Hematopoietic multipotent progenitor cell (in vitro differentiated cells): ENCODE measurements around the gene ZNF398. TPM values are rescaled to one million over a fixed set of nuclear protein-coding genes. Genes with fewer than 3 reads are reported as not detected.

Source experiments
- DNase-seq, 3 donors: peaks; one replicate each; pipeline ENCODE4 v3.0.0-alpha.2; 2011 to 2015; ENCODE audit warnings: low read depth in 2 of 3, low spot score in 2 of 3
- total RNA-seq: library from RNA; depleted of rRNA; stranded (reverse); fragments of >200 nt; gene quantifications from one replicate; pipeline ENCODE4 v1.2.3, GENCODE V29; 2012

ZNF398 gene
- total RNA-seq, 1 donor, result 12.9 TPM

DNA sequence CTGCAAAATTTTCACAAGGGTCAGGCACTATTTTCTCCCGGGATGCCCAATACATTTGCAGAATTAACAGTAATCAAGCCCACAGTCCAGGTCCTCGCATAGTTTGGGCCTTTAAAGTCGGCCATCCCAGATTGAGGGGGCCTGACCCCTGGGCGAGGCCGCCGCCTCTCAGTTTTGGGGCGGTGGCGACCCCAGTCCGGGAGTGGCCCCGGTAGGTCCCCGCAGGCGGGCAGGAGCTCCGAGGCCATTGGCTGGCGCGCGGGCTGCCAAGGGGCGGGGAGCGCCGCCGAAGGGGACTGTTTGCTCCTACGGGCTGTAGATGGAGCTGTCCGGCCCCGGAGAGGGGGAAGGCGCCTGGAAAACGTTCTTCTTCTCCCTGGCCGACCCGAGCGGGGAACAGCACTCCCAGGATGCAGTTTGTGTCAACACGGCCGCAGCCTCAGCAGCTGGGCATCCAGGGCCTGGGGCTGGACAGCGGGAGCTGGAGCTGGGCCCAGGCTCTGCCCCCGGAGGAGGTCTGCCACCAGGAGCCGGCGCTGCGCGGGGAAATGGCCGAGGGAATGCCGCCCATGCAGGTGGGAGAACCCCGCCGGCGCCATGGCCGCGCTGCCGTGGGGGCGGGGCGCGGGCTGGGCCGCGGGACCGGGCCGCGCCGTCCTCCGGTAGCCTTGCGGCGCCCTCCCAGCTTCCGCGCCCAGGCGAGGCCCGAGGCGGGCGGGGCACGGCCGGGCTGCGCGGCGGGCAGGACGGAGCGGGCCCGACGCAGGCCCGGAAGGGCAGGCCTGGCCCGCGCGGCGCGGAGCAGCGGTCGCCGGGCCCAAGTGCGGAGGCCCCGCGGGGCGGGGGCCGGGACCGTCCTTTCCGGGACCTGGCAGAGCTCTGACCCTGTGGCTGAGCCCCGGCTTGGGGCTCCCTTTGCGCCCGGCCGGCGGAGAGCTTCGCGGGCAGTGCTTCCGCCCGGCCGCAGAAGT is 48.2 kb downstream of the ZNF398 start, which contains the start of gene ZNF282:
Gene ZNF282, plus strand, starts transcription at position 367 of the 971 bp plus-strand sequence. Its CDS starts 44 bp downstream, at position 411.
- peak; percentile 52 to 81 (median 76) for DNase-seq

DNA sequence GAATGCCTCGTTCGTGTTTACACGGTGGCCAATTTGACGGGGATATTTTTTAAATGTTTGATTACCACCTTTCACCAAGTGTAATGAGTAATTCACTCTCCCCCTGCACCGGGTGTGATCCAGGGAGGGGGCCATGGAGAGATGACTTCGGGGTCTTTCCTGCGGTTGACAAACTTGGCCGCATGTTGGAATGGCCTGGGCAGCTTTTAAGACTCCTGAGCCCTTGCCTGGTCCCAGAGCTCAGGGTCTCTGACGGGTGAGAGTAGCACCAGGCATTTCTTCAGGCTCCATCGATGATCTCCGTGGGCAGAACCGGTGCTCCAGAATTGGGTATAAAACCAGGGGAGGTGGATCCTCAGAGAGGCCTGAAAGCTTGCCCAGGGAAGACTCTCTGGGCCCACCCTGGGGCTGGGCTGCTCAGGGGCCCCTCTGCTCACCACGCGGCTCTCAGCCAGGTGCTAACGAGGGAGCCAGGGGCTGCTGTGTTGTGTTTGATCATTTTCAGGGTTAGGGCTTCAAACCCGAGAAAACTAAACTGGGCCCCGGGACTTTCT is 49.0 kb downstream of the ZNF398 start:
- DNase-seq, result peak in 1 of 3 donors; percentile 8

DNA sequence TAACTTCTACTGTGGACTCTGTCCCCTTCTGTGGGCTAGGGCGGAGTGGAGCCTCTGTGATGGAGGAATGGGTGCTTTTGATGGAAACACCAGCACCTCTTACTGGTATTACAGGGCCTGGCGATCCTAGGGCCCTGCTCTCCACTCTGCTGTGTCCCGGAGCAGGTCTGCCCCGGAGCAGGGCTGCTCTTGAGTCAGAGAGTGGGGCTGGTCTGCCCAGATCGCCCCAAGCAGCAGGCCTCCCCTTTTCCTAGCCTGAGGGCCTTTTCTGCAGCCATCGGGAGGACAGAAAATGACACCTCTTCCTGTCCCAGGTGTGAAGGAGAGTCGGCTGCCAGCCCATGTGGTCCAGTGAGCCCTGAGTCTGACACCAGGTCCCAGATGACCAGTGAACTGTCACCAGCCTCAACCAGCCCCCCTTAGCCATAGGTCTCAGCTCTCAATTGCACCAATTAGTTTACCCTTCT is 49.5 kb downstream of the ZNF398 start:
- DNase-seq, result no peak

DNA sequence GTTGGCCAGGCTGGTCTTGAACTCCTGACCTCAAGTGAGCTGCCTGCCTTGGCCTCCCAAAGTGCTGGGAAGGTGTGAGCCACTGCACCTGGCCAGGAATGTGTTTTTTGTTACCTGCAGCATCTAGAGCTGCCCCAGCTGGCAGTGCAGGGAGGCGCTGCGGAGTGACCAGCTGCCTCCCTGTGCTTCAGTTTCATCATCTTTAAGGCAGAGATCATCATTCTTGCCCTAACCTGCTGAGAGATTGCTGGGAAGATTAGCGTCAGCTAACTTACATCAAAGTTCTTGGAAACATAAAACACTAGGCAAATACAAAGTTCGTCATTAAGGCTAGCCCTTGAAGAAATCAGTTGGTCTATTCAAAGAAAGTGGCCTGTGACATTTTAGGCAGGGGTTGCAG is 50.4 kb downstream of the ZNF398 start:
- DNase-seq, result no peak

DNA sequence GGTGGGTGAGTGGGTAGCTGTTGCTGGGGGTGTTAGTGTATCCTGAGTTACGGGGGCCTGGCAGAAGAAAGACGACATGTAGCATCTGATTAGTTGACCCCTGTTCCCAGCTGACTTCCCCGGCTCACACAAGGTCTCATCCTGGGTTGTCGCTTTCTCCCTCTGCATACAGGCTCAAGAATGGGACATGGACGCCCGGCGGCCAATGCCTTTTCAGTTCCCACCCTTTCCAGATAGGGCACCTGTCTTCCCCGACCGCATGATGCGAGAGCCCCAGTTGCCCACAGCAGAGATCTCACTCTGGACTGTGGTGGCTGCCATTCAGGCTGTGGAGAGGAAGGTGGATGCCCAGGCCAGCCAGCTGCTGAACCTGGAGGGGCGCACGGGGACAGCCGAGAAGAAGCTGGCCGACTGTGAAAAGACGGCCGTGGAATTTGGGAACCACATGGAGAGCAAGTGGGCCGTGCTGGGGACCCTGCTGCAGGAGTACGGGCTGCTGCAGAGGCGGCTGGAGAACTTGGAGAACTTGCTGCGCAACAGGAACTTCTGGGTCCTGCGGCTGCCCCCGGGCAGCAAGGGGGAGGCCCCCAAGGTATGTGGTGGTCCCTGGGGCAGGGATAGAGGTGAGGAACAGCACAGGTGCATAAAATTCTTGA is 51.0 kb downstream of the ZNF398 start:
- no peak for DNase-seq

DNA sequence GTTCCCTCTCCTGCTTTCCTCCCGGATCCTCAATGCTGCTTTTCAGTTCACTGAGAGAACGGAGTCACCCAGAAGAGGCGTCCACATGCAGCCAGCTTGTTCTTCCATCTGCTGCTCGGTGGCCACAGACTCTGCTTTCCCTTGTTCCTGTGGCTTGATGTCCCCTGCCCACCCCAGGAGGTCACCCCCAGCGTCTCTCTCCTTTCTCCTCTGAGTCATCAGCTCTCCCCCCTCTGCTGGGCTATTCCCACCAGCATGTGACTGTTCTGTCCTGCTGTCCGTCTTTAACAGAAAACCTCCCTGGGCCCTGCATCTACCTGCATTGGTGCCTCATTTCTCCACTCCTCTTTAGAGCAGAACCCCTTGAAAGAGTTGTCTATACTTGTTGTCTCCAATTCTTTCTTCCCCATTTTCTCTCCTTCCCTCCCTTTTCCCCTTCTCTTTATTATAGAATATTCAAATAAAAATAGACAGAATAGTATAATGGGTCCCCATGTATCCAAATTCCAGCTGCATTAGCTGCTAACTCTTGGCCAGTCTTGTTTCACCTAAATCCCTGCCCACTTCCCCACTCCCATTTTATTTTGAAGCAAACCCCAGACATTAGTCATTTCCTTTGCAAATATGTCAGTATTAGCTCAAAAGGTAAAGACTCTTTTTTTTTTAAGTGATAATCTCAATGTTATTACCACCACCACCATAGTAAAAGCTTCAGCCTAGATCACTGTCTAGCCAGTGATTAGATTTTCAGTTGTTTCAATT is 52.2 kb downstream of the ZNF398 start:
- DNase-seq, result no peak

DNA sequence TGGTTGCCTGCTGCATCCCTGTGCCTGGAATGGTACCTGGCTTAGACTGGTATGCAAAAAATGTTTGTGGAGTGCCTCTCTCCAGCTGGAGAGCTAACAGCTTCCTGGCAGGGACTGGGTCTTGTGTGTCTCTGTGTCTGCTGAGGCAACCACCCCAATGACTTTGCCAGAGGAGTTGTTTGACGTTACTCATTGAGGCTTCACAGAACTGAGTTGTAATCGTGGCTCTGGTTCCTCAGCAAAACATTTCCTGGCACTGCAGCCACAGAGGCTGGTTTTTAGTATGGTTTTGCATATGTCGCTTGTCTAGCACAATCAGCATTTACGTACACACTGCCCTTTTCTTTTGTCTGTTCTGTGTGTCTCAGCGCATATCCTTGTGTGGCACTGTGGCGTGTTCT is 55.6 kb downstream of the ZNF398 start:
- no peak for DNase-seq

DNA sequence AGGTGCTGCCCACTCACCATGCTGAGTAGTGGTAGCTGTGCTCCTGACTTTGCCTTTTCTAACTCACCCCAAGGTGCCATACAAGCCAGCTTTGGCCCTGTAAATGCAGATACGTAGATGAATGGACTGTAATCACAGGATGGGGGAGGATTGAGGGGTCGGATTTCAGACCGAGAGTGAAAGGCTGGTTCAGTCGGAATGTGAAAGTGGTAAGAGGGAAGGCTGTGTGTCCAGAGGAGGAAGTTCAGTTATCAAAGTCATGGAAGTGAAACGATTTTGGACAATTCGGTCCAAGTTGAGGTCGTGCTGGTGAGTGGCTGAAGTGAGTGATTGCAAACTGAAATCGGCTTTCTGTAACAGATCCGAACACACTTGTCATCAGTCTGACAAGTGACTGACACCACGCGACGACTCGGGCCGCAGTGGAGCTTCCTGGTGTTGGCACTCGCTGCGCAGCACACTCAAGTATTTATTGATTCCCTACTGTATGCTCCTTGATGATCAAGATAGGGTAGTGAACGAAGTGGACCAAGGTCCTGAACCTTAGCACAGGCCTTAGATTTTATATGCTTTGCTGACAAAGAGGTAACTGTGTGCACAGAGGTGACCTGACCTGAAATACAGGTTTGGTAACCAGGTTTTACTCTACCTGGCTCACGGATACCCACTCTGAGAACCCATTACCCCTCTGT is 58.6 kb downstream of the ZNF398 start:
- DNase-seq, result no peak

DNA sequence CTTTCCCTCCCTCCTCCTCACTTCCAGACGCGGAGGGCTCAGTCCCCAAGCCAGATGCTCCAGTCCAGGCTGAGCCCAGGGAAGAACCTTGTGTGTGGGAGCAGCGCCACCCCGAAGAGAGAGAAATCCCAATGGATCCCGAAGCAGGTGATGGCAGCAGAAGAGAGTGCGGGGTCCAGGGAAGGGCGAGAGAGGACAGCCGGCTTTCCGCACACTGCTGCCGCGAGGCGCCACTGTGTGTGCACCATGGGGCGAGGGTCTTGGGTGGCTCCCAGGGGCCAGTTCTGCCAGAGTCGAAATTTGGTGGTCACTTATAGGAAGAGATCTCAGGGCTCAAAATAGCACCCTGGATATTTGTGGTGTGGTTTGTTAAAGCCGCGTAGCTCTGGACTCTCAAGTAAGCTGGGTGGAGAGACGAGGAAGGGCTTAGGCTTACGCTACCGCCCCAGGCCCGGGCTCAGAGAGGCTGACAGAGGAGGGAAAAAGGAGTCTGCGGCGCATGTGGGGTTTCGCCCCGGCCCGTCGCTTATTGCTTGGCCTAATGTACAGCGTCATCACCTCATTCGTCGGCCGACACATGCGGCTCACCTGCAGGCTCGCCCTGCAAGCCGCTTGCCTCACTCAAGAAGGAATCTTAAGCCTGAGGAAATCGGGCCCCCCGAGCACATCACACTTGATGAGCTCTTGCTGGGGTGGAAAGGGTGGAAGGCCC is 60.2 kb downstream of the ZNF398 start:
- DNase-seq, result no peak

DNA sequence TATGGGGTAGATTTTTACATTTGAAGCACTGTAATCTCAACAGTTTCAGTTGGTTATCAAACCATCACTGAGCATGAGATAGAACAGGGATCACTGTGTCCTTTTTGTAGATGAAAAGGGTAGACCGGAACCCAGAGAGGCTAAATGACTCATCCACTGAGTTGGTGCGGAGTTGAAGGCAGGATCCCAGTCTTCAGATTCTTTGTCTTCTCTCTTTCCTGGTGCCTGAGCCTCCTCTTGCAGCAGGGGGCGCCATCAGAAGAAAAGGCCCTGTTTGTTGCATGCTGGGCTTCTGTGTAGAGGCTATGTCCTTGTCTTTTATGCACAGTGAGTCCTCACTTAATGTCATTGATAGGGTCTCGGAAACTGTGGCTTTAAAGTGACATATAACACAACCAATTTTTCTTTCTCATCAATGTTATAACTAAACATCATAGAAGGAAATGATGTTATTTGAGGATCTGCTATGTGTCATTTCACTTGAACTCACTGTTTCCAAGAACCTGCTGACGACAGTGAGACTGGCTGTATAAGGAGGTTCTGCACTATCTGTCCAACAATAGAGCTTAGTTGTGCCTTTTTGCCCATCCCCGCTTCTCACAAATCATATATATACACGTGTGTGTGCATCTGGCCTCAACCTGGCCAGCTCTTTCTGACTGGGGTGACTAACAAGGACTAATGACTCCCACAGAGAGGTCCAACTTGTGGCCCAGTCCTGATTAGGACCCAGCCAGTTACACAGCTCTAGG is 62.4 kb downstream of the ZNF398 start:
- DNase-seq, result peak in 2 of 3 donors; percentile 23 to 66

DNA sequence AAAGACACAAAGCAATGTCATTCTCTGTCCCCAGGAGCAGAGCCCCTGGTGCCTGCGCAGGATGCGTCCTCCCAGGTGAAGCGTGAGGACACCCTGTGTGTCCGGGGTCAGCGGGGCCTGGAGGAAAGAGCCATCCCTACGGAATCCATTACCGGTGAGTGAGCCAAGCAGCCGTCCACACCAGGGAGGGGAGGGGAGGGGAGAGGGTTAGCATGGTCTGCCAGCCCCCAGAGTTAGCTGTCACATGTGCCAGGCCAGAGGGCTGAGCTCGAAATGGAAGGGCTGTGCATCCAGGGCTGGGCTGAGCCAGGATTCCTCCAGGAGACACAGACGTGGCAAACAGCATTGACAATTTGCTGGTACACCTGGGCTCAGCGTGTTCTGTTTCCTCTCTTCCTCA is 63.3 kb downstream of the ZNF398 start:
- no peak for DNase-seq

DNA sequence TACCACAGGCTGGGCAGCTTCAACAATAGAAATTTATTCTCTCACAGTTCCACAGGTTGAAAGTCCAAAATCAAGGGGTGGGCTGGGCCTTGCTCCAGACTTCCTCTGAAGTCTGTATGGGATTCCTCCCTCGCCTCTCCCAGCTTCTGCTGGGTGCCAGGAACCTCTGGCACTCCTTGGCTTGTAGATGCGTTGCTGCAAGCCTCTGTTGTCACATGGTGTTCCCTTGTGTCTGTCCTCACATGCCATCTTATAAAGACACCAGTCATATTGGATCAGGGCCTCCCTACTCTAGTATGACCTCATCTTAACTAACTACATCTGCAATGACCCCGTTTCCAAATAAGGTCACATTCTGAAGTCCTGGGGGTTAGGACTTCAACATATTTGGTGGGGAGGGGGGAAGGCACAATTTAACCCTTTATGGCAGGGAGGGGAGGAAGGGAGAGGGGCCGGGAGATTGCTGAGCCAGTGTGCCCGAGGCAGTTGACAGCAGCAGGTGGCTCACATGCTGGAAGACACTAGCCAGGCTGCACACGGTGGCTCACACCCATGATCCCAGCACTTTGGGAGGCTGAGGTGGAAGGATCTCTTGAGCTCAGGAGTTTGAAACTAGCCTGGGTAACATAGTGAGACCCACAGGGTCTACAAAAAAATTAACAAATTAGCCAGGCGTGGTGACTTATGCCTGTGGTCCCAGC is 66.9 kb downstream of the ZNF398 start:
- no peak for DNase-seq

DNA sequence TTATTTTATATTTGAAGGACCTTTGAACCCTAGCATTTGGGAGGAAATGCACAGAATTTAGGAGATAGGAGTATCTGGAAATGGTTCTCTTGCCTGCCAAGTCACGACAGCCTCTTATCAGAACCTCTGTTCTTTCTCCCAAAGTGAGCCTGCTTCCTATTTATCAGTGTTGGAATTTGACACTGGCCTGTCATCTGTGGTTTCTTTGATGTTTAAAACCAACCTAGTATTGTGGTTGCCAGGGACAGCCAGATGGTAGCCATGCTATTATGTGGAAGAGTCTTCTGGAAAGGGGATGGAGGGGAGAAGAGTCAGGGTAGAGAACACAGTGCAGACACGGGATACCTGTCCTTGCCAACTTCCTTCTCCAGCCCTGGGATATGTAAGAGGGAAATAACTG is 69.1 kb downstream of the ZNF398 start:
- DNase-seq, result no peak

DNA sequence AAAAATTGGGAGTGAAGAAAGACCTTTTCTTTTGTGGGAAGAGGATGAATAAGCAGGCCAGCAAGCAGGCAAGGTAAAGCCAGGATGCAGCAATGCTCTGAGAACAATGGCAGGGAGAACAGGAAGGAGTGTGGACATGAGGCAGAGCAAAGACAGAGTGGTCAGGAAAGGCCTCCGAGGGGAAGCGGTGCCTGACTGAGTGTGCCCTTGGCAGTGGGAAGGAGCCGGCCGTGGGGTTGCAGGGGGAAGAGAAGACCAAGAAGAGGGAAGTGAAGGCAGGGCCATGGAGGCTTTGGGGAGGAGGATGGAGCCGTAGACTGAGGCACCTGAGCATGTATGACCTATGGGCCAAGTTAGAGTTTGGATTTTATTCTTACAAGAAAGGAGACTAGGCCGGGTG is 70.3 kb downstream of the ZNF398 start:
- DNase-seq, result no peak

DNA sequence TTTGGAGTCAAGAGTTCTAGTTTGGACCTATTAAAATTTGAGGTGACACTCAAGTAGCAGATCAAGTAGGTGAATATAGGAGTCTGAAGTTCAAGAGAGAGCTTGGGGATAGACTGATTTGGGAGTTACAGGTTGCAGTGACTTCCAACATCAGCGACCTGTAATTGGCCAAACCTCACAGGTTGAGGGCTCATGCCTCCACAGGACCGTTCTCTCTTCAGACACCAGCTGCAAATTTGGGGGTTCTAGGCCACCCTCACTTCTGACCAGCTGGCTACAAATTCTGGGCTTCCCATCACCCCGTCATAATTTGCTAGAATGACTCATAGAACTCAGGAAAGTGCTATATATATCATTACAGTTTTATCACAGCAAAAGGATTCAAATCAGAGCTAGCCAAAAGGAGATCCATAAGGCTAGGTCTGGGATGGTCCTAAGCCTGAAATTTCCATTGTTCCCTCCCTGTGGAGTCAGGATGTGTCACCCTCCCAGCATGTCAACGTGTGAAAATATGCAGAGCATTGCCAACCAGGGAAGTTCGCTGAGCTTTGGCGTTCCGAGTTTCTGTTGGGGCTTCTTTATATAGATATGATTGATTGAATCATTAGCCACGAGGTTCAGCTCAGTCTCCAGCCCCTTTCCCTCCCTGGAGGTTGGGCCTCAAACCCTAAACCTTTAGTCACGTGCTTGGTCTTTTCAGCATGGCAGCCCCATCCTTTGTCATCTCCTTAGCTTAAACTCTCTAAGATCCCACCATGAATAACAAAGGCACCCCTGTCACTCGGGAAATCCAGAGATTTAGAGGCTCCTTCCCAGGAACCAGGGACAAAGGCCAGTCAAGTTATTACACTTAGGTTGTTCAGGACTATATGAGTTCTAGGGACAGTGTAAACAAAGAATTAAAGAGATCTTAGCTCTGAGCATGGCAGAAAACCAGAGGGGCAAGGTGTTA is 71.5 kb downstream of the ZNF398 start:
- DNase-seq, result no peak

DNA sequence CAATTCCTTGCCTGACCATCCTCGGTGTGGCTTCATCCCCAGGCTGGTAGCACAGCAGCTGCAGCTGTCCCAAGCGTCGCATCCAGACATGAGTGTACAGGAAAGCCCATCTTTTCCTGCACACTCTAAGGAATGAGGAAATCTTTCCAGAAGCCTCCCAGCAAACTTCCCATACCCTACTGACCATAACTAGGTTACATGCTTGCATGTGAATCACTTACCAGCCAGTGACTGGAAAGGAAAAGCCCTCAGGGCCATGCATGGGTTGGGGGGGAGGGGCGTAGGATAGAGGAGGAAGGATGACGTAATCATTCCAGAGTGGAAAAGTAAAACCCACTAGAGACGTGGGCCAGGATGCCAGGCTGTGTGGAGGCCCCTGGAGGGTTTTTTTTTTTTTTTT is 73.3 kb downstream of the ZNF398 start:
- no peak for DNase-seq

DNA sequence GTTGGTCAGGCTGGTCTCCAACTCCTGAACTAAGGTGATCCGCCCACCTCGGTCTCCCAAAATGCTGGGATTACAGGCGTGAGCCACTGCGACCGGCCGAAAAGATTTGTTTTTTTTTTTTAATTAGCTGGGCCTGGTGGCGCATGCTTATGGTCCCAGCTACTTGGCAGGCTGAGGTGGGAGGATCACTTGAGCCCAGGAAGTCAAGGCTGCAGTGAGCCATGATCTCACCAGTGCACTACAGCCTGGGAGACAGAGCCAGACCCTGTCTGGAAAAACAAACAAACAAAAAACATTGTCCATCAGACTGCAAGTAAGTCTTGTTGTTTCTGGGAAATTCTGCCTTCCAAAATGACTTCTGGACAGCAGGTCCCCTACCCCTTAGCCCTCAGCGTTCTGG is 75.9 kb downstream of the ZNF398 start:
- no peak for DNase-seq
